DOHH2 (cell line): ENCODE measurements around the gene HMG20B.

Source experiments
- EZH2phosphoT487 ChIP-seq: fragments of 200-600 bp; sonication (generic); IDR thresholded peaks from 2 replicates; pipeline ENCODE4 v1.6.1; 2017; ENCODE audit warnings: borderline replicate concordance, mild to moderate bottlenecking, antibody characterized with exemption, low read length, moderate library complexity, mixed read lengths
- TF ChIP-seq, protein P1 (sequence below): fragments of 200-600 bp; sonication (generic); IDR thresholded peaks from one replicate; pipeline ENCODE4 v1.5.1; 2014; ENCODE audit warnings: antibody characterized with exemption, mild to moderate bottlenecking, low read depth, low read length; ENCODE audit not compliant: poor library complexity, severe bottlenecking

DNA sequence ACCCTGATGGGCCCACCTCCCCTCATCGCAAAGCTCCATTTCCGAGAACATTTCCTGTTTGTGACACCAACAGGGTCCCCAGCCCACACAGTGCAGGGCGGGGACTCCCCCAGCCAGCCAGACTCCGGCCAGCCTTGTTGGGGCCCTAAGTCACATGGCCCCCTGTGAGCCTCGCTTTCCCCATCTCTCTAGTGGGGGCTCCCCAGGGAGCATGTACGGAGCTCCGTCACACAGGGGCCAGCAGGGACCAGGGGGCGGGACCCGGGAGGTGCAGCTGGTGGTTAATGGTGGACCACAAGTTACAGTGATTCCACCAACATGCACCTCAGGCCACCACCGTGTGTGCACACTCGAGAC is 32.2 kb downstream of the HMG20B start:
- no peak for TF ChIP-seq EZH2phosphoT487
- TF ChIP-seq, protein P1, sequence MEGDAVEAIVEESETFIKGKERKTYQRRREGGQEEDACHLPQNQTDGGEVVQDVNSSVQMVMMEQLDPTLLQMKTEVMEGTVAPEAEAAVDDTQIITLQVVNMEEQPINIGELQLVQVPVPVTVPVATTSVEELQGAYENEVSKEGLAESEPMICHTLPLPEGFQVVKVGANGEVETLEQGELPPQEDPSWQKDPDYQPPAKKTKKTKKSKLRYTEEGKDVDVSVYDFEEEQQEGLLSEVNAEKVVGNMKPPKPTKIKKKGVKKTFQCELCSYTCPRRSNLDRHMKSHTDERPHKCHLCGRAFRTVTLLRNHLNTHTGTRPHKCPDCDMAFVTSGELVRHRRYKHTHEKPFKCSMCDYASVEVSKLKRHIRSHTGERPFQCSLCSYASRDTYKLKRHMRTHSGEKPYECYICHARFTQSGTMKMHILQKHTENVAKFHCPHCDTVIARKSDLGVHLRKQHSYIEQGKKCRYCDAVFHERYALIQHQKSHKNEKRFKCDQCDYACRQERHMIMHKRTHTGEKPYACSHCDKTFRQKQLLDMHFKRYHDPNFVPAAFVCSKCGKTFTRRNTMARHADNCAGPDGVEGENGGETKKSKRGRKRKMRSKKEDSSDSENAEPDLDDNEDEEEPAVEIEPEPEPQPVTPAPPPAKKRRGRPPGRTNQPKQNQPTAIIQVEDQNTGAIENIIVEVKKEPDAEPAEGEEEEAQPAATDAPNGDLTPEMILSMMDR: no peak
